Stimulated activated CD8-positive, alpha-beta memory T cell treated with anti-CD3 and anti-CD28 coated beads, Interleukin-7, amount 100 ng/mL, for 1 hour (primary cell): ENCODE measurements around the gene NFKBIE.

ENCODE experiments used
- DNase-seq, 2 donors: peaks; one replicate each; pipeline ENCODE4 v3.0.0-alpha.2; 2020; ENCODE audit warnings: low read depth in 2 of 2

NFKBIE gene

GRCh38 chr6:44272999-44273566 lies 7.7 kb upstream of the NFKBIE start:
- DNase-seq = no peak

- DNase-seq = no peak
These were observed 7.2 kb upstream of the NFKBIE start for GRCh38 chr6:44272529-44272928.

- DNase-seq = no peak
These were observed 6.6 kb upstream of the NFKBIE start for GRCh38 chr6:44271914-44272313.

- no peak for DNase-seq
These were observed 6.0 kb upstream of the NFKBIE start for GRCh38 chr6:44271406-44271723.

GRCh38 chr6:44270526-44271405 lies 5.4 kb upstream of the NFKBIE start:
- DNase-seq = no peak

GRCh38 chr6:44269921-44270525 lies 4.7 kb upstream of the NFKBIE start, which contains the start of gene TMEM151B:
TMEM151B (plus strand) TSS chr6:44270450; CDS start chr6:44270743, 293 bp downstream.
- no peak for DNase-seq

- DNase-seq = no peak
These were observed 4.0 kb upstream of the NFKBIE start for GRCh38 chr6:44269178-44269920.

GRCh38 chr6:44268095-44268628 lies 2.8 kb upstream of the NFKBIE start:
- DNase-seq = peak; percentile 20 to 40

GRCh38 chr6:44267252-44267651 lies 1.9 kb upstream of the NFKBIE start:
- no peak for DNase-seq

GRCh38 chr6:44266347-44266746 lies 996 bp upstream of the NFKBIE start:
- DNase-seq = no peak

- DNase-seq = no peak
These were observed 427 bp upstream of the NFKBIE start for GRCh38 chr6:44265722-44266233.

GRCh38 chr6:44264154-44265006 lies 971 bp downstream of the NFKBIE start:
- DNase-seq = no peak

GRCh38 chr6:44263354-44264100 lies 1.8 kb downstream of the NFKBIE start:
- no peak for DNase-seq

- no peak for DNase-seq
These were observed 2.6 kb downstream of the NFKBIE start for GRCh38 chr6:44262467-44263353.

GRCh38 chr6:44261581-44261980 lies 3.8 kb downstream of the NFKBIE start:
- no peak for DNase-seq

GRCh38 chr6:44260451-44261297 lies 4.7 kb downstream of the NFKBIE start:
- no peak for DNase-seq

- DNase-seq = no peak
These were observed 5.3 kb downstream of the NFKBIE start for GRCh38 chr6:44260011-44260410.

GRCh38 chr6:44258921-44259320 lies 6.4 kb downstream of the NFKBIE start:
- DNase-seq = no peak
